HG03159 (cell line): ENCODE measurements around the gene LINS1.

Source experiments
- ATAC-seq: cut with Tn5 transposase; IDR thresholded peaks from one replicate; pipeline ENCODE4 v1.9.1; 2021; ENCODE audit warnings: mild to moderate bottlenecking, moderate library complexity; ENCODE audit not compliant: unreplicated experiment

LINS1 gene, protein sequence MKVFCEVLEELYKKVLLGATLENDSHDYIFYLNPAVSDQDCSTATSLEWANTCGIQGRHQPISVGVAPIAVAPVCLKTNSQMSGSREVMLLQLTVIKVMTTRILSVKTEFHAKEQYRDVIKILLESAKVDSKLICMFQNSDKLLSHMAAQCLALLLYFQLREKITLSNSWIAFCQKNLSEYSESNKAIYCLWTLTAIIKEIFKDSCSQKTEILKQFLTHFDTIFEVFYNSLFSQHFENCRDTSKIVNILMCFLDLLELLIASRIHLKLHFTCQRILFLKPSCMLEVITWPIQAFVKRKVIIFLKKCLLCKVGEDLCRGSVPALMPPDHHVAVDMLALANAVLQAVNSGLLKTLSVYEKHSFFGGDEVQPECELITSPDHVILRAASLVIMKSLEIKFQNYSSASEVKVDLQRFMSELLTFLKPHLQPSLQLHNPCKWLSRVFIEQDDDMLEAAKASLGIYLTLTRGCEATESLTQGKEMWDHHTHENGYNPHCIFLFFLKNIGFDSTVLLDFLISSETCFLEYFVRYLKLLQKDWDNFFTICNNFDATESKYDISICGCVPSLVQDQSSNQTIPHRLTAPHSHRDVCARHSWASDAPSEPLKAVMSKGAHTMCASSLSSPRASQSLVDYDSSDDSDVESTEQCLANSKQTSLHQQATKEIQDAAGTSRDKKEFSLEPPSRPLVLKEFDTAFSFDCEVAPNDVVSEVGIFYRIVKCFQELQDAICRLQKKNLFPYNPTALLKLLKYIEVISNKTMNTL

DNA sequence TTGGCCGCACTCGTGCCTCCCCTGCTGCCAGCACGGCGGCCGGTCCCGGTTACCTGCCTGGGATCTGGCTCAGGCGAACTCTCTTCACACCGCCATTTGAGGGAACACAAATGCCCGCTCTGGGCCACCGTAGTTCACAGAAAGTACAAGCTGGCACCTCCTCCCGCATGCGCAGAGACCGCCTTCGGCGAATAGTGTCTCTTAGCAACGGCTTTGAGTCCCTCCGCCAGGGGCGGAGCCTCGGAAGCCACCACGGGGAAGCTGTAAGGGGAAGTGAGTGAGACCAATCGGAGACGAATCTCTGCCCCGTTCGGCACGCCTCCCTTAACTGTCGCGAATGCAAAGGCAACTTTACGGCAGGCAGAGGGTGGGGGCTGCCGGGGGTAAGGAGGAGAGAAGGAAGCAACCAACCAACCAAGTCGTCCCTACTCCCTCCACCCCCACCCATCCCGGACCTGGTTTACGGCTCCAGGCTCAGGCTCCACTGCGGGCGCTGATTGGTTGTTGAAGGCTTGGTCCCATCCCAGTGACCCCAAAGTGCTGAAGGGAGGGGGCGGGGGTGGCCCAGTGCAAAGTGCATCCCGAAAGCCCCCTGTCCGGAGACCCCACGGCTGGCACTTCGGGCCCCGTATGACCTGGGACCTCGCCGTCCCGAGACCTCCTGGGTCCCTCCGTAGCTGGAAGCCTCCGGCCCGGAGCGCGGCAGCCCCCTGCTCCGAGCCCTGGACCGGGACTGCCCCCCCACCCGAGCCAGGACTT is at the start of gene LINS1, which contains the start of gene ASB7:
Gene LINS1, minus strand, starts transcription at position 121 of the 759 bp plus-strand sequence. CDS start 21,342 bp downstream, outside the sequence.
Gene ASB7, plus strand, starts transcription at position 526 of the 759 bp plus-strand sequence. CDS start 9,628 bp downstream, outside the sequence.
- ATAC-seq: peak; percentile 88

DNA sequence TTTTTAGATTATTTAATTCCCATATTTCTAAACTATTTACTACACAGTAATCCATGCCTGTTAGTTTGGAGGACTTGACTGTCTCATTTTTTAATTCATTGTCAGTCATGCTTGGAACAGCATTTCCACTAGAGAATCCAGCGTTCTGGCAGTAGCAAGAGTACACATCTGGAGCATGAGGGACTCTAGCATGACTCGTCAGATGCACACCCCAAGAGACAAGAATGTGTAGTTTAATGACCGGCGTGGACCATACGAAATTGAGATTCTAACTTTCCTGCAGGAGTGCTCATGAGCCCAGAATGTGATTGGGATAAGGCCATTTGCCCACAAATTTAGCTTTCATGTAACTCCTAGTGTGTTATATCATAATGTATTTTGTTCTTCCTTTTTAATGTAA is 49.3 kb upstream of the LINS1 start:
- no peak for ATAC-seq

DNA sequence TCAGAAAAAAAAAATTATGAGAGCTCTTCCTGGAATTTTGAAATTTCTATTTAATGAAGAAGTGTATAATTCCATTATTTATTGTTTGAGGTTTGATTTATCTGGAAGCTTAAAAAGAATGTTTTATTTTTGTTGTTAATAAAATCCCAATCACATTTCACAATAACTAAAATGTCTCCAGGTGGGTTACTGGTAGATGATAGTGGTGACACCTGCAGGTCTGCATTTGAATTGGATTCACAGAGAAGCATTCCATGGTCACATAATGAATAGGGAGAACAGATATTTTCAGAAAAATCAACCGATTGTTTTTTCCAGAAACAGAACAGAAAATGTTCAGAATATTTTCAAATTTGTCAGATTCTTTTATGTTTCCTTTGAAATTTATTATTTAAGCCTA is 48.7 kb upstream of the LINS1 start:
- ATAC-seq: no peak

DNA sequence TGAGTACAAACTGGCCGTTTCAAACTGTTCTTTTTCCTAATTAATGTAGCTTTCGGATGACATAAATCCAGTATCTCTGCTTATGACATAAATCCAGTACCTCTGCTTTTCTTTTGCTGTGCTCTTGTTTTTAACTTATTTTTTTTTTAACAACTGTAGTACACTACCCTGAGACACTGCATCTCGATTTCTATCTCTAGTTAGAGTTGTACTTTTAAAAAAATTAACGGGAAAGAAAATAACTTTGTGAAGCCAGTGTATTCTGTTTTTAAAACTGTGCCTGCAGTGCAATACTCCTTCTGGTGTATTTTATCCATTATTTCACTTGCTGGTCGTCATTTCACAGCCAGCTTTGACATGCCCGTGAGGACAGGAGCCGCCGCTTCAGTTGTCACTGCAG is 47.0 kb upstream of the LINS1 start:
- ATAC-seq: no peak

DNA sequence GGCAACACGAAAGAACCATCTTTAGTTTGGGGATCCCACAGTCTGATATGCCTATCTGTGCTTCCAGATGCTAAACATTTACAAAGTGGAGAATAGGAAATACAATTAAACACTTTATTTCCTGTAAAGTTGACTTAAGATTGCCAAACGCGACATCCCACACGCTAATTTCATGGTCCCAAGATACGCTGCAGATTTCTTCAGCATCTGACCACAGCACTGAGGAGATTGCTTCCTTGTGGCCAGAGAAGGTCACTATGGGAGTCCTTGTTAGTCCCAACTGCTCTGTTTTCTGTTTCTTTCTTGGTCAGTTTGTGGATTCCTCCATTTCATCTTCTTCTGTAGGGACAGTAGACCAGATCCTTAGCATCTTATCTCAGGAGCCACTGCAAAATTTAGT is 43.7 kb upstream of the LINS1 start:
- ATAC-seq: no peak

DNA sequence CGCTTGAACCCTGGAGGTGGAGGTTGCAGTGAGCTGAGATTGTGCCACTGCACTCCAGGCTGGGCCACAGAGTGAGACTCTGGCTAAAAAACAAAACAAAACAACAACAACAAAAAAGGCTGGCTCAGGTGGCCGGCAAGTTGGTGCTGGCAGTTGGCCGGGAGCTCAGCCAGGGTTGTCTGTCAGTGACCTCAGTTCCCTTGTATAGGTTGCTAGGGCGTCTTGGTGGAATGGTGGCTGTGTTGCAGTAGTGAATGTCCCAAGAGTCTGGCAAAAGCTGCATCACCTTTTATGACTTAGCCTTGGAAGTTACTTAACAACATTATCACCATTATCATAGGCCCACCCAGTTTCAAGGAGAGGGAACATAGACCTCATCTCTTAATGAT is 41.0 kb upstream of the LINS1 start:
- no peak for ATAC-seq

DNA sequence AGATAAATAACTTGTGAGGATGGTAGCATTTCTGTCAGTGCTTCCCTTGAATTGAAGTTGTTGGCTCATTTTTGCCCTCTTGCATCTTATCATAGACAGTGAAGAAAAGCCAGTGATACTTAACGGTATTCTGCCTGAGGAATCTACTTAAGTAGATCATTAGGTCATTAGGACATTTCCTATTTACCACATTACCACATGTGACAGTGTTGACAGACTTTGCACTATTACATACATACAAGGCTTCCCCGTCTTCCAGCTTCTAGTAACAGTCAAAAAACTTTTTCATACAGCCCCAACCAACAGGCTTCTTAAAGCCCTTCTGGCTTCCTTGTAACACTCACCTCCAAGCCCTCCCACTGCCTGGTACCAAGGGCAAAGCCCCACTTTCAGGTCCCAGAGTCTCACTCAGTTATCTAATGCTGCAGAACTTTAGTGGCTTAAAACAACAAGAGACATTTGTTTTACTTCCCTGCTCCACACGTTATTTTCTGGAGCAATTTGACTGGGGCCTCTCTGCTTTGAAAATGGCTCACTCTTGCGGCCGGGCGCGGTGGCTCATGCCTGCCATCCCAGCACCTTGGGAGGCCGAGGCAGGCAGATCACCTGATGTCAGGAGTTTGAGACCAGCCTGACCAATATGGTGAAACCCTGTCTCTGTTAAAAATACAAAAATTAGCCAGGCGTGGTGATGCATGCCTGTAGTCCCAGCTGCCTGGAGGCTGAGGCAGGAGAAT is 40.4 kb upstream of the LINS1 start:
- no peak for ATAC-seq

DNA sequence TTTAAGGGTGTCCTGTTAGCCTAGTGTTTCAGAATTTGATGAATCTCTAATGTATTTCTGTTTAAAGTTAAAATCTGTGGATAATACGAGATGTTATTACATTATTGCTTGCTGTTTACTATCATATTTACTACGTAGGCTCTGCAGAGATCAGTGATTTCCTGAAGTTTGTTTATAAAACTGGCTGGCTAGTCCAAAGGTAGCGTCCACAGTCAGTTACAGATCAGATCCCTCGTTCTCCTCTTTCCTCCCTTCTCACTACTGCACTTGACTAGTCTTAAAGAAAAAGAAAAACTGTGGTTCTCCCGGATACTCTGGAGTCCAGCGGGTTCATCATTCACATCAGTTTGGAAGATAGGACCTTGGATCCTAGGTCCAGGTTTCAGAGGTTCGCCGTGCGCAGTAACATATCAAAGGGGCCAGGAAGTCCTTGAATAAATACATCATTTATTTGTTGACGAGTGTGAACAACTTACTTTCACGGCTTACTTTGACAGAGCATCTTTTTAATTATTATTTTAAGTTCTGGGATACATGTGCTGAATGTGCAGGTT is 36.3 kb upstream of the LINS1 start:
- ATAC-seq: no peak

DNA sequence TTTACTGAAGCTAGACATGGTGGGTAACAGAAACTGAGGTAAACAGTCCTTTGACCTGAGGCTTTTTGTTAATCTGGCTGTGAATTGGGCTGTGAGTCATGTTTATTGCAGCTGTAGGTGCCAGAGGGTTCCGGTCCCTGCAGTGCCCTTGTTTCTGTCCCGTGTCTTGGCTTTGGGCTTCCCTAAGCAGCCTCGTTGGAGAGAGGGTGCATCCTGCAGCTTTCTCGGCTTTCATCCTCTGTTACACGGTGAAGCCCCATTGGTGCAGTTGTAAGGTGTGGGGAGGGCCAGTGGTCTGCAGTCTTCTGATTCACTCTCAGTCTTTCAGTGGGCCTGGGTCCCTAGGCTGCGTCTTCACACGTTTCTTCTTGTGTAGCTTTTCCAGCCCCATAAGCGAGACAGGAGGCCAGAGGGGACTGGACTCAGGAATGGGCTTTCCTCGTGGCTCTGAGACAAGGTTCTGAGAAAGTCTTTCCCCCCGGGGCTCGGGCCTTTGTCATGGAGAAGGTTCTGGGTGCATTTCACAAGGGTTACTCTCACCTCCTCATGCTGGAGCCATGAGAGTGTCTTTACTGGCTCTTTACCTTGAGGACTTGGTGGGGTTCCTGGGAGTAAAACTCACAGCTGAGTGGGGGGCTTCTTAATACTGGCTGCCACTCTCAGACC is 33.6 kb upstream of the LINS1 start:
- ATAC-seq: no peak

DNA sequence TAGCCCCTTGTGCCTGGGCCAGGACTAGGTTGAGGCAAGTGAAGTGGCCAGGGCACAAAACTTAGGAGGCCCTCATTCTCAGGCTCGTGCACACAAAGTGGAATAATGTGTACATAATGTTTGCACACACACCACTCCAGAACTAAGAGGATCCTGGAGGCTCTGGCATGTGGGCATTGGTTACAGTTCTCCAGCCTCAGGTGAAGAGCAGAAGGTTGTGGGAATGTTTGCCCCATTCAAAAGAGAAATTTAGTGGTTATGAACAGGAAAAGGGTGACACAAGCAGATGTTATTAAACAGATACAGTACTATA is 31.7 kb upstream of the LINS1 start:
- no peak for ATAC-seq

DNA sequence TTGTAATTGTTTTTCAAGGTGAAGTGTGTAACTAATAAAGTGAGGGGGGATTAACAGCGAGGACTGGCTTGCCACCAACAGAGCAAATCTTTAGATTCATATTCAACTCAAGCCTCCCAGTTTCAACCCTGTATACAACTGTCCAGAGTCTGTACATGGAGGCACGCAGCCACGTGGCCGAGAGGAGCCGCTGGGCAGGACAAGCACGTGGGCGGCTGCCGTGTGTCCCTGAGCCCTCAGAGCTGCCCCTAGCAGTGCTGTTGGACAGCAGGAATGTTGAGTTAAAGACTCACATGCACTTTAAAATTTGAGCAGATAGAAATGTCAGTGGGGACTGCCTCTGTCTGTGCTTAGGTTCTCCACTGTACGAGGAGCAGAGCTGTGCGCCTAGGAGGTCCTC is 29.8 kb upstream of the LINS1 start:
- no peak for ATAC-seq

DNA sequence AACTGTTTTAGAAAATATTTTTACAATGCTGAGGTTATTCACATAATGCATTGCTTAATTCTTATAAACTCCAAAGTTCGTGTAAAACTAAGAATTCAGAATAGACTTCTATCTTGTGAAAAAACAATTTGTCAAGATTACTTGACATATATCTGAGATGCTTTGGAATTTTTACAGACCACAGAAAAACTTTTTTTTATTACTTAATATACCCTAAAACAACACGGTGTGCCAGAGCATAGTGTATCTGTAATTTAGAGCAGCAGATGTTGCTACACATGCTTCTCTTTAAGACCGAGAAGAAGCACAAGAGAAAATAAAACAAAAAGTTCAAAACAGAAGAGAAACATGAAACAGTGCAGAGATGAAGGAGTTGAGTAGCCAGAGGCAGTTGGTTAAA is 26.8 kb upstream of the LINS1 start:
- no peak for ATAC-seq

DNA sequence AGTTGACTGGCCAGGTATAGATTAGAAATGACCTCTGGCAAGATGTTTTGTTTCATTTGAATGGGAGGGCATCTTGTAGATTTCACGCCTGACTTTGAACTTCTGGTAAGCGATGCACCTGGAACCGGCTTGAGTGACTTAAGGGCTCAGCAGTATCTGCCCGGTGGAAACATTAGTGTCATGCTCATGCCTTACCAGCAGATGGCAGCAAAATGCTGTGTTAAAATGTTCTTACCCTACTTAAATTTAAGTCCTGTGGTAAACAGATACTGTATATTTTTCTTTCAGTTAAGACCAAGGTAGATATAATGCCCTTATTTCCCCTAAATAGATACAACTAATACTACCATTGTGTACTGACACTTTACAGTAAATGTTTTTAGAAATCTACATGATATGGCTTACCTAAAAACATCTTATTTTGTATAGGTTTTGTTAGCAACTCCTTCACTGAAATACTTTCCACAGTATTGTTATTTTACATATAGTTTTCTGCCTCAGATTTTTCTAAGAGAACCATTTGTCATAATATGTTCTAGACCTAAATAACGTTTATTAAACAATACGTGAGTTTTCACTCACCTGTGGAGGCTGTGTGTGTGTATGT is 25.9 kb upstream of the LINS1 start:
- ATAC-seq: peak; percentile 86

DNA sequence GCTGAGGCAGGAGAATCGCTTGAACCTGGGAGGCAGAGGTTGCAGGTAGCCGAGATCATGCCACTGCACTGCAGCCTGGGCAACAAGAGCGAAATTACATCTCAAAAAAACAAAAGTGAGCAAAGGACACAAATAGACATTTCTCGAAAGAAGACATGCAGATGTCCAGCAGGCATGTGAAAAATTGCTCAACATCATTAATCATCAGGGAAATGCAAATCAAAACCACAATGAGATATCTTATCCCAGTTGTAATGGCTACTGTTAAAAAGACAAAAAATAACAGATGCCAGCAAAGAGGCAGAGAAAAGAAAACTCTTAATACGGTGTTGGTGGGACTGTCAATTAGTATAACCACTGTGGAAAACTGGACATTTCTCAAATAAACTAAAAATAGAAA is 21.3 kb upstream of the LINS1 start:
- ATAC-seq: no peak

DNA sequence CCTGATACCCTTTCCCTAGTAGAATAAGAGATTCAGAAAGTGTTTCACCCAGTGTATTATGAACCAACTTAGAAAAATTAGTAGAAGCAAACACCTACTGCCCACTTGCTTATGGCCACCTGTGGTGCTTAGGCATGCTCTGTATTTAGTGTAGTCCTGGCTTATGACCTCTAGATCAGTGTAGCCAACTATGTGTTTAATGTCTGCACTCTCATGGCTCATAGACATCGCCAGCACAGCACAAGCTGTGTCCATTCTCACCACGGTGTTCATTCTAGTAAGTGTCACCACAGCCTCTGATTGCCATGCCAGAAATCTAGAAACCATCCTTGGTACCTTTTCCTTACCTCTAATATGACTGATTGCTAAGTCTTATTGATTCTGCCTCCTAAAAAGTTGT is 14.7 kb upstream of the LINS1 start:
- no peak for ATAC-seq

DNA sequence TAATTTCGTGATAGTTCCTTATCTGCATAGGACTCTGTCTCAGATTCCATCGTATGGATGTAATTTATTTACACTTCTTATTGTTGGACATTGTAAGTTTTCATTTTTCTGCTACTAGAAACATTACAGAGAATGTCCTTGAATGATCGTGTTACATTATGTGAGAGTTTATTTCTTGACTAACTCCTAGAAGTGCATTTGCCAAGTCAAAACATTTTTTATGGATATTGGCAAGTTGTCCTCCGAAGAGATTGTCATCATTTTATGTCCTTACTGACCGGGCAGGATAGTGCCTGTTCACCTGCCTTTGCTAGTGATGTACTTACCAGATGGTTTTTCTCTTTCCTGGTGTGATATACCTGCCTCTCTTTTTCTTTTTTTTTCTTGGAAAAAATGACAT is 13.8 kb upstream of the LINS1 start:
- ATAC-seq: no peak

DNA sequence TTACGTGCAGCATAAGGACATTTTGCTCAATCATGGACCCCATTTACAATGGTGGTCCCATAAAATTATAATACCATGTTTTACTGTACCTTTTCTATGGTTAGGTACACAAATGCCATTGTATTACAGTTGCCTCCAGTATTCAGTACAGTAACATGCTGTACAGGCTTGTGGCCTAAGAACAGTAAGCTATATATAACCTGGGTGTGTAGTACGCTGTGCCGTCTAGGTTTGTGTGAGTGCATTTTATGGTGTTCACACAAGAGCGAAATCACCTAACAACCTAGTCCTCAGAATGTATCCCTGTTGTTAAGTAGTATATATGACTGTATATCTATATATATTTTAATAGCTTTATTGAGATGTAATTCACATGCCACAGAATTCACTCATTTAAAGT is 12.9 kb upstream of the LINS1 start:
- ATAC-seq: no peak

DNA sequence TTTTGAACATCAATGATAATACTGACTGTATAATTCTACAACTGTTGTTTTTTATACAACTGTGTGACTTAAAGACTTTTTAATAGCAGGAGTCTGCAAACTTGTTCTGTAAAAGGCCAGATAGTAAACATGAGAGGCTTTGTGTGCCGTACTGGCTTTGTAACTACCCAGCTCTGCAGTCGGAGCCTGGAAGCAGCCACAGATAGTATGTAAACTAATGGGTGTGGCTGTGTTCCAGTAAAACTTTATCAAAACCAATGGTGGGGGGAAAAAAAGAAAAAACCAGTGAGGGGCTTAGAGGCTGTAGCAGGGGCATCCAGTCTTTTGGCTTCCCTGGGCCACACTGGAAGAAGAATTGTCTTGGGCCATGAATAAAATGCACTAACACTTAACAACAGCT is 12.4 kb upstream of the LINS1 start:
- ATAC-seq: no peak

DNA sequence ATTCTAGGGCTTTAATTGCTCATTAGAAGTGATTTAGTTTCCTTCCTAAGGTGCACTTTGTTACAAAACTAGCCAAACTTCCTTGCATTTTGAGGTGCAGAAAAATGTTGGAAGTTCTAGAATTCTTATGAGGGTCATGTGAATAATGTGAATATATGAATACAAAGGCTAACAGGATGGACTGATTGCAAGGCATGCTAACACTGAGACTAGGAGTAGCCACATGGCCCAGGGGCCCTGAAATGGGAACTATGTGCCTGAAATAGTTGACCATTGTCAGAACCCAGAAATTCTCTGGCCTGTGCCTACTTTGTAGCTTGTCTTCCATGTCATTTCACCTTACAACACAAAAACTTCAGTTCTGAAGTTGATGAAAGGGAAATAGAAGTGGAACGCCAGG is 11.2 kb upstream of the LINS1 start:
- ATAC-seq: no peak

DNA sequence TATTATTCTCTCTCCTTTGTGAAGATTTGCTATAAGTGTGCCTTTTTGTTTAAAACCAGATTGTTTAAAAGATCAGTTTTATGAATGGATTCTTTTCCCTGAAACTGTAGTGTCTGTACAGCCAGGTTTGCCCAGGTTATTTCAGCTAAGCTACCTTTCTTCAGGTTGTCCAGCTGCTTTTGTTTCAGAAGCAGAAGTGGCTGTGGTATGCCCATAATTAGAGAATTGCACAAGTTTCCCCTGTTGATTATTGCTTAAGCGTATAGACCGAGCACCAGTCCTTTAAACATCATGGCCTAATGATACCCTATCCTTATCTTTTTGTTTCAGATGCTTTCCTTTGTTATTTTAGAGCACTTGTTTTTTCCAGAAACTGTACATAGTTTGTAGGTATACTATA is 10.6 kb upstream of the LINS1 start:
- ATAC-seq: no peak
